ENCODE measurements around the gene ADK. TPM values are rescaled to one million over a fixed set of nuclear protein-coding genes. Genes with fewer than 3 reads are reported as not detected.

Gene ADK
- total RNA-seq, 1 donor from 2014 or later: 26.2 TPM

DNA sequence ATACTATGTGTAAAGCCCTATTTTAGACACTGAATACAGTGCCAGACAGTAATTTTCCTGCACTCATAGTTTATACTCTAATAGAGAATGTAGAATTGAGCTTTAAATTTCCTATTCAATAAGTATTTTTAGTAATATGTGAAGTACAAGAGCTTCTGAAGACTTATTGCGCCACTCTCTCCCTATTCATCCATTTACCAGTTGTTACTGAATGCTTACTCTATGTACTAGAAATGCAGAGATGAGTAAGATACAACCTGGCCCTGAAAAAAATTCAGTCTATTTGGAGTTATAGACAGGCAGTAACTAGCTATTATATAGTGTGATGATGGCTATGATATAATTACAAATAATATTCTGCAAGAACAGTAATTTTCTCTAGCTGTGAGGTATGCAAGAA lies 98.8 kb downstream of the ADK start:
- Mint-ChIP-seq H3K9me3 (no peaks in the 10 kb centered on the region), H3K27me3 (ENCODE audit: low read depth) (no peaks in the 10 kb centered on the region), H3K4me1 (peaks cover 26% of the 10 kb centered on the region), H3K4me3 (no peak overlapping the region), H3K27ac (no peak overlapping the region), H3K36me3 (no peaks in the 10 kb centered on the region)
- no peak for TF ChIP-seq CTCF (IDR thresholded peaks at IDR 0.05; ENCODE audit: unreplicated experiment)
- no peak for DNase-seq (ENCODE audit: low spot score in 2 of 2, unreplicated experiment in 2 of 2)

GRCh38 chr10:74255214-74255613 lies 104.2 kb downstream of the ADK start:
- no peaks in the 10 kb centered on the region for H3K36me3 Mint-ChIP-seq
- no peaks in the 10 kb centered on the region for H3K27me3 Mint-ChIP-seq (ENCODE audit: low read depth)
- peak overlapping the region; percentile 62 for H3K27ac Mint-ChIP-seq
- no peak for TF ChIP-seq CTCF (IDR thresholded peaks at IDR 0.05; ENCODE audit: unreplicated experiment)
- DNase-seq (ENCODE audit: low spot score in 2 of 2, unreplicated experiment in 2 of 2): no peak
- no peaks in the 10 kb centered on the region for H3K9me3 Mint-ChIP-seq
- H3K4me1 Mint-ChIP-seq: peaks cover 38% of the 10 kb centered on the region
- H3K4me3 Mint-ChIP-seq: no peak overlapping the region

- TF ChIP-seq CTCF (IDR thresholded peaks at IDR 0.05; ENCODE audit: unreplicated experiment): no peak
- Mint-ChIP-seq H3K27ac (no peak overlapping the region), H3K4me3 (no peak overlapping the region), H3K36me3 (no peaks in the 10 kb centered on the region), H3K27me3 (ENCODE audit: low read depth) (no peaks in the 10 kb centered on the region), H3K4me1 (peaks cover 37% of the 10 kb centered on the region), H3K9me3 (no peaks in the 10 kb centered on the region)
- DNase-seq (ENCODE audit: low spot score in 2 of 2, unreplicated experiment in 2 of 2): no peak
Observed at GRCh38 chr10:74255888-74256357, 104.9 kb downstream of the ADK start.

DNA sequence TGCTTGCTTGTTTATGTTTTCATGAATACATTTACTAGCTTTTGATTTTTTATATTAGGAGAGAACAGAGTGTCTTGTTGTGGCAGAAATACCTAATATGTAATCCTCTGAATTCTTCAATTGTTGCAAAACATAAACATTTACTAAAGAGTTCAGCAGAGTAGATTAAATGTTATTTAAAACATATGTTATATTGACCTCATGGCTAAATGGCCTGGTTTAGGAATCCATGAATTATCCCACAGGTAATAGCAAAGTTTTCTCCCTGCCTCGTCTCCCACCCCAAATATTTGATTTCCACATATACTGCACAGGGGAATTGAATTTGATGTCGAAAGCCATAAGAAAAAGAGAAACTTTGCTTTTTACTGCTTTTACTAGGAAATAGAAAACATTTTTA lies 111.8 kb downstream of the ADK start:
- TF ChIP-seq CTCF (IDR thresholded peaks at IDR 0.05; ENCODE audit: unreplicated experiment): no peak
- Mint-ChIP-seq H3K4me1 (peaks cover 7% of the 10 kb centered on the region), H3K27me3 (ENCODE audit: low read depth) (no peaks in the 10 kb centered on the region), H3K4me3 (no peak overlapping the region), H3K27ac (no peak overlapping the region), H3K9me3 (no peaks in the 10 kb centered on the region), H3K36me3 (no peaks in the 10 kb centered on the region)
- no peak for DNase-seq (ENCODE audit: low spot score in 2 of 2, unreplicated experiment in 2 of 2)

DNA sequence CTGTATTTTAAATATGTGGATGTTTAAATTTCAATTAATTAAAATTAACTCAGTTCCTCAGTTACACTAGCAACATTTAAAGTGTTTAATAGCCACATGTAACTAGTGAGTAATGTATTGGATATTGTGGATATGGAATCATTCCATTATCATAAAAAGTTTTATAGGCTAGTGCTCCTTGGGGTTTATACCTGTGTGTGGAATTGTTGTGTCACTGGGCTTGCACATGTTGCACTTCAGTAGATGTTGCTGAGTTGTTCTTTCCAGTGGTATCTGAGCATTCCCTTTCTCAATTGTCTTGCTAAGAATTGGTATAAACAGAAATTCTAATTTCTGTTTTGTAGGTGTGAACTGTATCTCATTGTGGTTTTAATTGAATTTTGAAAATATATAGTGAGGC lies 113.0 kb downstream of the ADK start:
- no peak for DNase-seq (ENCODE audit: low spot score in 2 of 2, unreplicated experiment in 2 of 2)
- H3K36me3 Mint-ChIP-seq: no peaks in the 10 kb centered on the region
- H3K9me3 Mint-ChIP-seq: no peaks in the 10 kb centered on the region
- H3K4me1 Mint-ChIP-seq: peaks cover 10% of the 10 kb centered on the region
- no peak overlapping the region for H3K4me3 Mint-ChIP-seq
- H3K27me3 Mint-ChIP-seq (ENCODE audit: low read depth): no peaks in the 10 kb centered on the region
- no peak for TF ChIP-seq CTCF (IDR thresholded peaks at IDR 0.05; ENCODE audit: unreplicated experiment)
- H3K27ac Mint-ChIP-seq: no peak overlapping the region

GRCh38 chr10:74272288-74272687 lies 121.3 kb downstream of the ADK start:
- TF ChIP-seq CTCF (IDR thresholded peaks at IDR 0.05; ENCODE audit: unreplicated experiment): no peak
- H3K27ac Mint-ChIP-seq: no peak overlapping the region
- no peaks in the 10 kb centered on the region for H3K27me3 Mint-ChIP-seq (ENCODE audit: low read depth)
- no peaks in the 10 kb centered on the region for H3K36me3 Mint-ChIP-seq
- peaks cover 23% of the 10 kb centered on the region for H3K4me1 Mint-ChIP-seq
- DNase-seq (ENCODE audit: low spot score in 2 of 2, unreplicated experiment in 2 of 2): no peak
- H3K9me3 Mint-ChIP-seq: no peaks in the 10 kb centered on the region
- H3K4me3 Mint-ChIP-seq: no peak overlapping the region

Data from mesothelial cell of epicardium (in vitro differentiated cells).